ENCODE data around the gene PTPRF.

DNA sequence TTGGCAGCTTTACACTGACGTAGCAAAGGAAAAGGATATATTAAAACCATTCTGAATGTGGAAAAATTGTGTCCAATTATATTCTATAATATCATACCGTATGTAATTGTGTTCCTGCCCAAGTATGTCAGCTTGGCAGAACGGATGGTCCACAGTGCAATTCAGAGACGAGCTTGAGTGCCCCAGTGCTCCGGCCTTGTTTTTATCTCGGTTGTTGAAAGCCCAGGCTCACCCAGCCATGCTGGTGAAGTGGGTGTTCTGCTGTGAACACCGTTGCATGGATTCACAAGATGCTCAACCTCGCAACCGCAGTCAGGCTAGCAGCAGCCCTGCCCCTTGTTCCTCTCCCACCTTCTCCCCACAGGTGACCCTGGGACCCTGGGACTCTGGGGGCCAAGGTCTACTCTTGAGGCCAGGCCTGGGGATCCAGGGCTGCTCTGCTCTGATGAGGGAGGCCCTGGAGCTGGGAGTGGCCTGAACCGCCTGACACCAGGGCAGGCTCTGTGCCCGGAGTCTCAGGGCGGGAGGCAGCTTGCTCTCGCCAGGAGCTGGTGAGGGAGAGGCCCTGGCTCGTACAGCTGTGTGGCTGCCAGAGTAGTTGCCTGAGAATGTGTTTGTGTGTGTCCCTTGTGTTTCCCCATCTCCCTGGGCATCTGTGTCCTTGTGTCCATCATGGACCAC, 11.2 kb downstream of the PTPRF start:
- TF ChIP-seq, protein P1, sequence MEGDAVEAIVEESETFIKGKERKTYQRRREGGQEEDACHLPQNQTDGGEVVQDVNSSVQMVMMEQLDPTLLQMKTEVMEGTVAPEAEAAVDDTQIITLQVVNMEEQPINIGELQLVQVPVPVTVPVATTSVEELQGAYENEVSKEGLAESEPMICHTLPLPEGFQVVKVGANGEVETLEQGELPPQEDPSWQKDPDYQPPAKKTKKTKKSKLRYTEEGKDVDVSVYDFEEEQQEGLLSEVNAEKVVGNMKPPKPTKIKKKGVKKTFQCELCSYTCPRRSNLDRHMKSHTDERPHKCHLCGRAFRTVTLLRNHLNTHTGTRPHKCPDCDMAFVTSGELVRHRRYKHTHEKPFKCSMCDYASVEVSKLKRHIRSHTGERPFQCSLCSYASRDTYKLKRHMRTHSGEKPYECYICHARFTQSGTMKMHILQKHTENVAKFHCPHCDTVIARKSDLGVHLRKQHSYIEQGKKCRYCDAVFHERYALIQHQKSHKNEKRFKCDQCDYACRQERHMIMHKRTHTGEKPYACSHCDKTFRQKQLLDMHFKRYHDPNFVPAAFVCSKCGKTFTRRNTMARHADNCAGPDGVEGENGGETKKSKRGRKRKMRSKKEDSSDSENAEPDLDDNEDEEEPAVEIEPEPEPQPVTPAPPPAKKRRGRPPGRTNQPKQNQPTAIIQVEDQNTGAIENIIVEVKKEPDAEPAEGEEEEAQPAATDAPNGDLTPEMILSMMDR (IDR thresholded peaks at IDR 0.05; ENCODE audit: poor library complexity): no peak
- no peak for TF ChIP-seq EZH2 (IDR thresholded peaks at IDR 0.05; ENCODE audit: borderline replicate concordance)

Measured in hepatocyte (in vitro differentiated cells).